Measurements from ENCODE around the gene TNFRSF6B.

Gene TNFRSF6B

GRCh38 chr20:63735859-63736718 lies 39.6 kb downstream of the TNFRSF6B start, which contains the start of gene LIME1:
LIME1 (plus strand) TSS chr20:63736664; CDS start chr20:63737550, 886 bp downstream.
- H3K4me3 ChIP-seq (ENCODE audit: low read length in 2 of 2): no peak within 1 kb of the TSS
- no peak within 1 kb of the TSS for H3K9ac ChIP-seq (ENCODE audit: low read length in 2 of 2)

GRCh38 chr20:63736893-63737694 lies 40.6 kb downstream of the TNFRSF6B start:
- H3K4me3 ChIP-seq (ENCODE audit: low read length in 2 of 2): no peak overlapping the region
- H3K9ac ChIP-seq (ENCODE audit: low read length in 2 of 2): no peak overlapping the region
- H3K4me1 ChIP-seq (ENCODE audit: control insufficient read depth, insufficient read depth, low read length): peaks cover 32% of the 10 kb centered on the region
- no peaks in the 10 kb centered on the region for H3K27me3 ChIP-seq (ENCODE audit: control insufficient read depth in 1 of 2, insufficient read depth in 2 of 2, low read length in 2 of 2)
- no peaks in the 10 kb centered on the region for H3K9me3 ChIP-seq (ENCODE audit: control insufficient read depth in 2 of 2, low read length in 2 of 2)
- no peak overlapping the region for H3K27ac ChIP-seq (ENCODE audit: low read length)
- H3K36me3 ChIP-seq (ENCODE audit: control insufficient read depth in 2 of 2, insufficient read depth in 2 of 2, low read length in 2 of 2): peaks cover 9 to 14% of the 10 kb centered on the region in 2 donors

More at GRCh38 chr20:63735859-63736718, 39.6 kb downstream of the TNFRSF6B start, which contains the start of gene LIME1:
- no peak within 1 kb of the TSS for H3K27ac ChIP-seq (ENCODE audit: low read length)
- H3K9me3 ChIP-seq (ENCODE audit: control insufficient read depth in 2 of 2, low read length in 2 of 2): no peaks in the 10 kb centered on the region
- peaks cover 22% of the 10 kb centered on the region for H3K4me1 ChIP-seq (ENCODE audit: control insufficient read depth, insufficient read depth, low read length)
- H3K27me3 ChIP-seq (ENCODE audit: control insufficient read depth in 1 of 2, insufficient read depth in 2 of 2, low read length in 2 of 2): no peaks in the 10 kb centered on the region
- H3K36me3 ChIP-seq (ENCODE audit: control insufficient read depth in 2 of 2, insufficient read depth in 2 of 2, low read length in 2 of 2): peaks cover 9 to 15% of the 10 kb centered on the region in 2 donors

GRCh38 chr20:63737695-63737944 lies 41.2 kb downstream of the TNFRSF6B start:
- Histone ChIP-seq H3K27me3 (ENCODE audit: control insufficient read depth in 1 of 2, insufficient read depth in 2 of 2, low read length in 2 of 2) (no peaks in the 10 kb centered on the region), H3K27ac (ENCODE audit: low read length) (no peak overlapping the region), H3K4me3 (ENCODE audit: low read length in 2 of 2) (peak overlapping the region in 1 of 2 donors; percentile 22), H3K9ac (ENCODE audit: low read length in 2 of 2) (no peak overlapping the region), H3K4me1 (ENCODE audit: control insufficient read depth, insufficient read depth, low read length) (peaks cover 34% of the 10 kb centered on the region), H3K36me3 (ENCODE audit: control insufficient read depth in 2 of 2, insufficient read depth in 2 of 2, low read length in 2 of 2) (peaks cover 9 to 14% of the 10 kb centered on the region in 2 donors), H3K9me3 (ENCODE audit: control insufficient read depth in 2 of 2, low read length in 2 of 2) (no peaks in the 10 kb centered on the region)

GRCh38 chr20:63737945-63738686 lies 41.7 kb downstream of the TNFRSF6B start:
- Histone ChIP-seq H3K36me3 (ENCODE audit: control insufficient read depth in 2 of 2, insufficient read depth in 2 of 2, low read length in 2 of 2) (peaks cover 9 to 14% of the 10 kb centered on the region in 2 donors), H3K27me3 (ENCODE audit: control insufficient read depth in 1 of 2, insufficient read depth in 2 of 2, low read length in 2 of 2) (no peaks in the 10 kb centered on the region), H3K4me1 (ENCODE audit: control insufficient read depth, insufficient read depth, low read length) (peaks cover 34% of the 10 kb centered on the region), H3K9me3 (ENCODE audit: control insufficient read depth in 2 of 2, low read length in 2 of 2) (no peaks in the 10 kb centered on the region), H3K9ac (ENCODE audit: low read length in 2 of 2) (no peak overlapping the region), H3K4me3 (ENCODE audit: low read length in 2 of 2) (peak overlapping the region in 1 of 2 donors; percentile 72), H3K27ac (ENCODE audit: low read length) (no peak overlapping the region)

- Histone ChIP-seq H3K9me3 (ENCODE audit: control insufficient read depth in 2 of 2, low read length in 2 of 2) (no peaks in the 10 kb centered on the region), H3K4me1 (ENCODE audit: control insufficient read depth, insufficient read depth, low read length) (peaks cover 34% of the 10 kb centered on the region), H3K4me3 (ENCODE audit: low read length in 2 of 2) (peak overlapping the region; percentile 66 to 72), H3K27me3 (ENCODE audit: control insufficient read depth in 1 of 2, insufficient read depth in 2 of 2, low read length in 2 of 2) (no peaks in the 10 kb centered on the region), H3K36me3 (ENCODE audit: control insufficient read depth in 2 of 2, insufficient read depth in 2 of 2, low read length in 2 of 2) (peaks cover 5 to 8% of the 10 kb centered on the region in 2 donors), H3K9ac (ENCODE audit: low read length in 2 of 2) (peak overlapping the region in 1 of 2 donors; percentile 62), H3K27ac (ENCODE audit: low read length) (no peak overlapping the region)
Measured at GRCh38 chr20:63738687-63739129, 42.3 kb downstream of the TNFRSF6B start.

GRCh38 chr20:63739130-63740069 lies 42.9 kb downstream of the TNFRSF6B start, which contains the start of gene SLC2A4RG:
SLC2A4RG (plus strand) TSS chr20:63739776; CDS start chr20:63739913, 137 bp downstream.
- H3K9ac ChIP-seq (ENCODE audit: low read length in 2 of 2): peak within 1 kb of the TSS; percentile 76 to 80
- no peaks in the 10 kb centered on the region for H3K27me3 ChIP-seq (ENCODE audit: control insufficient read depth in 1 of 2, insufficient read depth in 2 of 2, low read length in 2 of 2)
- H3K4me1 ChIP-seq (ENCODE audit: control insufficient read depth, insufficient read depth, low read length): peaks cover 34% of the 10 kb centered on the region
- H3K4me3 ChIP-seq (ENCODE audit: low read length in 2 of 2): peak within 1 kb of the TSS; percentile 71 to 81
- H3K36me3 ChIP-seq (ENCODE audit: control insufficient read depth in 2 of 2, insufficient read depth in 2 of 2, low read length in 2 of 2): peaks cover 0 to 5% of the 10 kb centered on the region in 2 donors
- H3K9me3 ChIP-seq (ENCODE audit: control insufficient read depth in 2 of 2, low read length in 2 of 2): no peaks in the 10 kb centered on the region
- H3K27ac ChIP-seq (ENCODE audit: low read length): peak within 1 kb of the TSS; percentile 87

- Histone ChIP-seq H3K36me3 (ENCODE audit: control insufficient read depth in 2 of 2, insufficient read depth in 2 of 2, low read length in 2 of 2) (no peaks in the 10 kb centered on the region), H3K4me1 (ENCODE audit: control insufficient read depth, insufficient read depth, low read length) (peaks cover 34% of the 10 kb centered on the region), H3K9ac (ENCODE audit: low read length in 2 of 2) (peak overlapping the region; percentile 53 to 76), H3K27ac (ENCODE audit: low read length) (peak overlapping the region; percentile 87), H3K9me3 (ENCODE audit: control insufficient read depth in 2 of 2, low read length in 2 of 2) (no peaks in the 10 kb centered on the region), H3K27me3 (ENCODE audit: control insufficient read depth in 1 of 2, insufficient read depth in 2 of 2, low read length in 2 of 2) (no peaks in the 10 kb centered on the region), H3K4me3 (ENCODE audit: low read length in 2 of 2) (peak overlapping the region; percentile 71 to 81)
Measured at GRCh38 chr20:63740070-63740626, 43.7 kb downstream of the TNFRSF6B start.

GRCh38 chr20:63740627-63741353 lies 44.3 kb downstream of the TNFRSF6B start:
- H3K9ac ChIP-seq (ENCODE audit: low read length in 2 of 2): peak overlapping the region; percentile 53 to 76
- no peaks in the 10 kb centered on the region for H3K9me3 ChIP-seq (ENCODE audit: control insufficient read depth in 2 of 2, low read length in 2 of 2)
- peak overlapping the region; percentile 87 for H3K27ac ChIP-seq (ENCODE audit: low read length)
- no peaks in the 10 kb centered on the region for H3K27me3 ChIP-seq (ENCODE audit: control insufficient read depth in 1 of 2, insufficient read depth in 2 of 2, low read length in 2 of 2)
- H3K36me3 ChIP-seq (ENCODE audit: control insufficient read depth in 2 of 2, insufficient read depth in 2 of 2, low read length in 2 of 2): no peaks in the 10 kb centered on the region
- H3K4me3 ChIP-seq (ENCODE audit: low read length in 2 of 2): peak overlapping the region; percentile 71 to 81
- H3K4me1 ChIP-seq (ENCODE audit: control insufficient read depth, insufficient read depth, low read length): peaks cover 34% of the 10 kb centered on the region

GRCh38 chr20:63741354-63741675 lies 44.9 kb downstream of the TNFRSF6B start:
- Histone ChIP-seq H3K36me3 (ENCODE audit: control insufficient read depth in 2 of 2, insufficient read depth in 2 of 2, low read length in 2 of 2) (no peaks in the 10 kb centered on the region), H3K27me3 (ENCODE audit: control insufficient read depth in 1 of 2, insufficient read depth in 2 of 2, low read length in 2 of 2) (no peaks in the 10 kb centered on the region), H3K9me3 (ENCODE audit: control insufficient read depth in 2 of 2, low read length in 2 of 2) (no peaks in the 10 kb centered on the region), H3K4me3 (ENCODE audit: low read length in 2 of 2) (peak overlapping the region; percentile 71 to 81), H3K9ac (ENCODE audit: low read length in 2 of 2) (peak overlapping the region in 1 of 2 donors; percentile 53), H3K27ac (ENCODE audit: low read length) (peak overlapping the region; percentile 49), H3K4me1 (ENCODE audit: control insufficient read depth, insufficient read depth, low read length) (peaks cover 34% of the 10 kb centered on the region)

Data from stomach smooth muscle (tissue), 2 donors.